Activated naive CD4-positive, alpha-beta T cell treated with anti-CD3 and anti-CD28 coated beads, Interleukin-2, amount 10 ng/mL, durations not matched to agents 7 days and 5 days (primary cell): ENCODE data around the gene CHCHD10.

Experiments
- CTCF ChIA-PET: fragments of 350-600 bp; sonication (Branson Sonifier 250); formaldehyde crosslinking; loops from one replicate; lab custom pipeline; 2021; ENCODE audit warnings: antibody characterized with exemption; lab: Charles Lee
- DNase-seq: peaks from one replicate; pipeline ENCODE4 v3.0.0-alpha.2; 2020
- H3K27ac Mint-ChIP-seq: one replicate; pipeline ENCODE4 v1.8.0; 2021; ENCODE audit warnings: mild to moderate bottlenecking, moderate library complexity, mixed read lengths
- H3K27me3 Mint-ChIP-seq: one replicate; pipeline ENCODE4 v1.8.0; 2021; ENCODE audit warnings: mild to moderate bottlenecking, mixed read lengths
- H3K36me3 Mint-ChIP-seq: one replicate; pipeline ENCODE4 v1.8.0; 2021; ENCODE audit warnings: mixed read lengths
- H3K4me1 Mint-ChIP-seq: one replicate; pipeline ENCODE4 v1.8.0; 2021; ENCODE audit warnings: mixed read lengths
- H3K4me3 Mint-ChIP-seq: one replicate; pipeline ENCODE4 v1.8.0; 2021; ENCODE audit warnings: mild to moderate bottlenecking, moderate library complexity, mixed read lengths
- H3K9me3 Mint-ChIP-seq: one replicate; pipeline ENCODE4 v1.8.0; 2021; ENCODE audit warnings: mixed read lengths

The CHCHD10 gene

DNA sequence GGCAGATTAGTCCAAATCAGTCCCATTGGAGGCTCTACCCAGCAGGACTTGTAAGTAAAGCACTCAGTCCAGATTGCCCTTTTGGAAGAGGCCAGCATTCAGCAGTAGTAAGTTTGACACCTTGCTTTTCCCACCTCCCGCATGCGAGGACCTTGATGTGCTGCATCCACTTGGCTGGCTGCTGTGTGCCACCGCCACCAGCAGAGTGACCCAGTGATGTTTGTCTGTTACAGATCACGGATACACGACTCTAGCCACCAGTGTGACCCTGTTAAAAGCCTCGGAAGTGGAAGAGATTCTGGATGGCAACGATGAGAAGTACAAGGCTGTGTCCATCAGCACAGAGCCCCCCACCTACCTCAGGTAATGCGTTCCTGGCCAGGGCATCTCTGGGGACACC lies 25.6 kb upstream of the CHCHD10 start:
- CTCF ChIA-PET = no interaction called here
- no peak overlapping the region for H3K4me3 Mint-ChIP-seq
- DNase-seq = no peak
- no peaks in the 10 kb centered on the region for H3K9me3 Mint-ChIP-seq
- no peak overlapping the region for H3K27ac Mint-ChIP-seq
- H3K4me1 Mint-ChIP-seq = peaks cover 25% of the 10 kb centered on the region
- H3K27me3 Mint-ChIP-seq = no peaks in the 10 kb centered on the region
- H3K36me3 Mint-ChIP-seq = peaks cover 35% of the 10 kb centered on the region

DNA sequence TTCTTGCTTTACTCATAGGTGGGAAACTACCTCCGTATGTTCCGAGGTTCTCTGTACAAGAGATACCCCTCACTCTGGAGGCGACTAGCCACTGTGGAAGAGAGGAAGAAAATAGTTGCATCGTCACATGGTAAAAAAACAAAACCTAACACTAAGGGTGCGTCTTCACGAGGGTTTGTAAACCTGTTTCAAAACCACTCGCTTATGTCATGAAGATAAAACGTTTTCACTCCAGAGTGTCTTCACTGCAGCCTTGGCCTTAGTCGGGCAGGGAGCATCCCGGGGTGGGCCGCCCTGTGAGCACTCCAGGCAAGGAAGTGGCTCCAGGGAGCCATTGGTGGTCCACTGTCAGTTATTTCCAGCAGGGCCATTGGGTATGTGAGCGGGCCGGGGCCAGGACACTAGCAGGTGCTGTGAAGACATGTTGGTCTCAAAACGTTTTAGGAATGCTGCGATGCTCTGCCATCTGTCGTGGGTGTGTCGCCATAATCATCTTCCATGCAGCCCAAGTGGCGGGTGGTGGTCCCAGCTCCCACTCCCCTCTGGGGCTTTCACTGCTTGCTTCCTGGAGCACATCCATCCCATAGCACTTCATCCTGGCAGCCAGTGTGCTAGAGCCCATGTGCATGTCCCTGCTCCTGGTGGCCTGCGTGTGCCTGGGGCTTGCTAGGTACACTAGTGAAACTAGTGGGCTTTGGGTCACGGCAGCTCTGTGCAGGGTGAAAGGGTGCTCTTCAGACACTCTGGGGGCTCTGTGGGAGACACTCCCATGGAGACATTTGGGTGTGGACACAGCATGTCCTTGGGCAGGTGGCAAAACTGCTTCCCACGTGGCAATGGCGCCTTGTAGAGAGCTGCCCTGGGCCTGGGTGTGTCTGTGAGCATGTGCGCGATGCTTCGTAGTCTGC lies 24.2 kb upstream of the CHCHD10 start:
- Mint-ChIP-seq H3K4me1 (peaks cover 34% of the 10 kb centered on the region), H3K4me3 (no peak overlapping the region), H3K27ac (peak overlapping the region; percentile 13), H3K27me3 (no peaks in the 10 kb centered on the region), H3K36me3 (peaks cover 31% of the 10 kb centered on the region), H3K9me3 (no peaks in the 10 kb centered on the region)
- no peak for DNase-seq
- CTCF ChIA-PET = interaction anchor here (0.9 to 1.7 kb wide), 2 partner anchors 14 to 20 kb away, joined by 3 to 5 read pairs; partner anchors contain the start of gene MMP11

GRCh38 chr22:23790819-23791737 lies 23.3 kb upstream of the CHCHD10 start:
- no peak overlapping the region for H3K4me3 Mint-ChIP-seq
- H3K9me3 Mint-ChIP-seq = no peaks in the 10 kb centered on the region
- CTCF ChIA-PET = interaction anchor here (1.7 kb wide), 1 partner anchor 19 kb away, joined by 5 read pairs; the partner anchor contains the start of gene MMP11
- peaks cover 24% of the 10 kb centered on the region for H3K36me3 Mint-ChIP-seq
- no peaks in the 10 kb centered on the region for H3K27me3 Mint-ChIP-seq
- H3K4me1 Mint-ChIP-seq = peaks cover 41% of the 10 kb centered on the region
- H3K27ac Mint-ChIP-seq = no peak overlapping the region
- no peak for DNase-seq

DNA sequence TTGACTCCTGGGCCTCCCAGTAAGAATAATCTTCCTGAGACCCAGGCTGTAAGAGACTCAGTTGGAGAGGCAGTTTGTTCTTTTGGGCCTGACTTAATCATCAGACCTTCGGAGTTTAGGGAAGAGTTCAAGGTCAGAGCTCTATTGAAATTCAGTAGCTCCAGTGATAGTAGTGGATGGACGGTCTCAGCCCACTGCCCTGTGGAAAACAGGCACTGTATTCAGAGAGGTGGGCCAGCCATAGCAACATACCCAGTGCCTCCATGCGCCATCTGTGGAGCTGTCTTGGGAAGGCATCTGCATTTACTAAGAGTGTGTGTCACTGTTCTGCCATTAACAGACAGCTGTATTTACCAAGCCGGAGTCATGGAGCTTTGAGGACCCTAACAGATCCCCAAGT lies 21.9 kb upstream of the CHCHD10 start:
- CTCF ChIA-PET = interaction anchor here (0.9 kb wide), 1 partner anchor 22 kb away, joined by 3 read pairs; the partner anchor contains the start of gene CHCHD10
- H3K36me3 Mint-ChIP-seq = peaks cover 21% of the 10 kb centered on the region
- H3K27me3 Mint-ChIP-seq = no peaks in the 10 kb centered on the region
- peaks cover 46% of the 10 kb centered on the region for H3K4me1 Mint-ChIP-seq
- no peak overlapping the region for H3K4me3 Mint-ChIP-seq
- H3K27ac Mint-ChIP-seq = no peak overlapping the region
- no peak for DNase-seq
- H3K9me3 Mint-ChIP-seq = no peaks in the 10 kb centered on the region

- Mint-ChIP-seq H3K27ac (no peak overlapping the region), H3K9me3 (no peaks in the 10 kb centered on the region), H3K36me3 (peaks cover 21% of the 10 kb centered on the region), H3K4me3 (no peak overlapping the region), H3K27me3 (no peaks in the 10 kb centered on the region), H3K4me1 (peaks cover 51% of the 10 kb centered on the region)
- CTCF ChIA-PET = interaction anchor here (0.9 kb wide), 1 partner anchor 21 kb away, joined by 3 read pairs; the partner anchor contains the start of gene CHCHD10
- DNase-seq = no peak
These were observed 21.3 kb upstream of the CHCHD10 start for GRCh38 chr22:23789121-23789520.

DNA sequence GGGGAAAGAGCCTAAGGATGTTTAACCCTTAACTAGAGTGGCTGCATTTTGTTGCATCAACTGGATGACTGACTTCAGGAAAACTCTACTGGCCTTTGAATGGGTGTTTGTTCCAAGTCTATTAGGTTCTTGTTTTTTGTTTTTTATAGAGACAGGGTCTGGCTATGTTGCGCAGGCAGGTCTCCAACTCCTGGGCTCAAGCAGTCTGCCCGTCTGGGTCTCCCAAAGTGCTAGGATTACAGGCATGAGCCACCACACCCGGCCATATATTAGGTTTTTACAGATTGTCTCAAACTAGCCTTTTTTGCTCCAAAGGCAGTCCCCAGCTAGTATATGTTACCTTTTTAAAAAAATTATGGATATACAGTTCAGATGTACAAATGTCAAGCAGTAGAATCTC lies 20.1 kb upstream of the CHCHD10 start:
- Mint-ChIP-seq H3K27me3 (no peaks in the 10 kb centered on the region), H3K4me1 (peaks cover 53% of the 10 kb centered on the region), H3K9me3 (no peaks in the 10 kb centered on the region), H3K27ac (peak overlapping the region; percentile 96), H3K36me3 (peaks cover 14% of the 10 kb centered on the region), H3K4me3 (peak overlapping the region; percentile 89)
- no peak for DNase-seq
- CTCF ChIA-PET = interaction anchor here (0.6 kb wide), 2 partner anchors 19 to 59 kb away, joined by 3 read pairs; no protein-coding TSS in a partner anchor

- peaks cover 13% of the 10 kb centered on the region for H3K36me3 Mint-ChIP-seq
- no peak for DNase-seq
- peak overlapping the region; percentile 96 for H3K27ac Mint-ChIP-seq
- no peaks in the 10 kb centered on the region for H3K9me3 Mint-ChIP-seq
- H3K4me1 Mint-ChIP-seq = peaks cover 50% of the 10 kb centered on the region
- no peaks in the 10 kb centered on the region for H3K27me3 Mint-ChIP-seq
- CTCF ChIA-PET = interaction anchor here (0.6 to 1.5 kb wide), 2 partner anchors 19 to 51 kb away, joined by 3 read pairs; partner anchors contain the start of gene DERL3
- H3K4me3 Mint-ChIP-seq = peak overlapping the region; percentile 89
These were observed 19.8 kb upstream of the CHCHD10 start for GRCh38 chr22:23787600-23787896.

DNA sequence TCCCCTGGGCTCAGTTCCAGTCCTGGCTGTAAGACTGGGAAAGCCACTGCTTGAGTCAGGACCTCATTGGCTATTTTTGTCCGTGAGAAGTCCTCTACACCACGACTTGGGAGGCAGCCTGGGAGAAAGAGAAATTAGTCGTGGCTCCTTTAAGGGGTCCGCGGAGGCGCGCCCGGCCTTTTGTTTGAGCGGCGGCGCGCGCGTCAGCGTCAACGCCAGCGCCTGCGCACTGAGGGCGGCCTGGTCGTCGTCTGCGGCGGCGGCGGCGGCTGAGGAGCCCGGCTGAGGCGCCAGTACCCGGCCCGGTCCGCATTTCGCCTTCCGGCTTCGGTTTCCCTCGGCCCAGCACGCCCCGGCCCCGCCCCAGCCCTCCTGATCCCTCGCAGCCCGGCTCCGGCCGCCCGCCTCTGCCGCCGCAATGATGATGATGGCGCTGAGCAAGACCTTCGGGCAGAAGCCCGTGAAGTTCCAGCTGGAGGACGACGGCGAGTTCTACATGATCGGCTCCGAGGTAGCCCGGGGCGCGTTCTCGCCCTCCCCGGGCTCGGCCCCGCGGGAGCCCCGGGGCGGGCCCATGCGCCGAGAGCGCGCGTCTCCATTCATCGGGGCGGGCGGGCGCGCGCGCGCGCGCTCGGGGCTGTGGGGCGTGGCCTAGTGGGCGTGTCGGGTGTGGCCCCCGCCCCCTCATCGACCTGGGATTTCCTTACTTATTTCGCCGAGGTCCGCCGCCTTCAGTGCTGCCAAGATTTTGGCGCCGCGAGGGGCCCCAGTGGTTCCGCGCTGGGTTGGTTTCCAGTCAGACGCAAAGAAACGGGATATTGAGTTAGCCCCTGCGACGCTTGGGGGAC lies 19.2 kb upstream of the CHCHD10 start, which contains the start of gene SMARCB1:
SMARCB1 (plus strand) TSS at position 215 of the 848 bp plus-strand sequence; CDS start at position 419, 204 bp downstream.
- H3K27me3 Mint-ChIP-seq = no peaks in the 10 kb centered on the region
- peaks cover 45% of the 10 kb centered on the region for H3K4me1 Mint-ChIP-seq
- peak within 1 kb of the TSS; percentile 96 for H3K27ac Mint-ChIP-seq
- peak within 1 kb of the TSS; percentile 89 for H3K4me3 Mint-ChIP-seq
- no peaks in the 10 kb centered on the region for H3K9me3 Mint-ChIP-seq
- DNase-seq = peak; percentile 90
- CTCF ChIA-PET = interaction anchor here (1.2 to 1.5 kb wide), 3 partner anchors 9 to 51 kb away, joined by 3 to 4 read pairs (median 3); partner anchors contain the start of gene DERL3
- H3K36me3 Mint-ChIP-seq = peaks cover 8% of the 10 kb centered on the region

DNA sequence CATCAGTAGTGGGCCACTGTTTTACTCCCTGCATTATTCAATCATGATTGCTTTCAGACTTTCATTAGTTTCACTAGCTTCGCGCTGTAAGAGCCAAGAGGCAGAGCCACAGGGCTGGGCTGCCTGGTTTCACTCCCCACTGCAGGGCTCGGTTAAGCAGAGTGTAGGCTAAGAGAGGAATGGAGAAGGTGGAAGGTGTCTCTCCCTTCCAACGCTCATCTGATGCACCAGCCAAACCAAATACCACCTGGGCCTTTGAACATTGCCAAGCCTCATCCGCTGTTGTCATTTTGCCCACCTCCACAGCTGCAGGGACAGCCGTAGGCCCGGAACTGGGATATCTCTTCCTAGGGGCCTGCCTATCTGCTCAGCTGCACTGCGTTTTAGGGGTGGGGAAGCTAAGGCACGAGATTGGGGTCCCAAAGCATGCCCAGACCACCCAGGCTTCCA lies 18.5 kb upstream of the CHCHD10 start:
- Mint-ChIP-seq H3K9me3 (no peaks in the 10 kb centered on the region), H3K27me3 (peaks cover 6% of the 10 kb centered on the region)
- CTCF ChIA-PET = interaction anchor here (0.7 to 1.5 kb wide), 5 partner anchors 8 to 107 kb away, joined by 3 to 7 read pairs (median 3); partner anchors contain the start of gene DERL3

DNA sequence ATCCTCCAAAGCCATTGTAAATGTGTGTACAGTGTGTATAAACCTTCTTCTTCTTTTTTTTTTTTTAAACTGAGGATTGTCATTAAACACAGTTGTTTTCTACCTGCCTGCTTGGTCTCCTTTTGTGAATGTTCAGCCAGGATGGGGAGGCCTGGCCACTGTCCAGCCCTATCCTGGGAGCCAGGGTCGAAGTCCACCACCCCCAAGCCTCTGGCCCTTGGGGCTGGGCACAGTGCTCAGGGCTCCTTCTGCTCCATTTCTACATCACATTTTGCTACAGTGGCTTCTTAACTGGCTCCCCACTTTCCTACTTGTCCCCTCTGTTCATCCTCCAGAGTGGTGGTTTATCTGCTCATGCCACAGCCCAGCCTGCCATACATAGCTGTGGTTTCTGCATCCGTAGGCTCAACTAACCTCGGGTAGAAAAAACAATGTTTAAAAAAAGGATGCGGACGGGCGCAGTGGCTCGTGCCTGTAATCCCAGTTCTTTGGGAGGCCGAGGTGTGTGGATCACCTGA lies 16.5 kb upstream of the CHCHD10 start:
- Mint-ChIP-seq H3K4me1 (peaks cover 36% of the 10 kb centered on the region), H3K27ac (peak overlapping the region; percentile 50), H3K4me3 (no peak overlapping the region), H3K9me3 (no peaks in the 10 kb centered on the region), H3K36me3 (peaks cover 2% of the 10 kb centered on the region), H3K27me3 (peaks cover 6% of the 10 kb centered on the region)
- CTCF ChIA-PET = no interaction called here
- peak; percentile 50 for DNase-seq

More for the DNA sequence above, 18.5 kb upstream of the CHCHD10 start:
- Mint-ChIP-seq H3K36me3 (peaks cover 8% of the 10 kb centered on the region), H3K4me1 (peaks cover 43% of the 10 kb centered on the region), H3K27ac (peak overlapping the region; percentile 96), H3K4me3 (peak overlapping the region; percentile 89)
- DNase-seq = peak; percentile 46

DNA sequence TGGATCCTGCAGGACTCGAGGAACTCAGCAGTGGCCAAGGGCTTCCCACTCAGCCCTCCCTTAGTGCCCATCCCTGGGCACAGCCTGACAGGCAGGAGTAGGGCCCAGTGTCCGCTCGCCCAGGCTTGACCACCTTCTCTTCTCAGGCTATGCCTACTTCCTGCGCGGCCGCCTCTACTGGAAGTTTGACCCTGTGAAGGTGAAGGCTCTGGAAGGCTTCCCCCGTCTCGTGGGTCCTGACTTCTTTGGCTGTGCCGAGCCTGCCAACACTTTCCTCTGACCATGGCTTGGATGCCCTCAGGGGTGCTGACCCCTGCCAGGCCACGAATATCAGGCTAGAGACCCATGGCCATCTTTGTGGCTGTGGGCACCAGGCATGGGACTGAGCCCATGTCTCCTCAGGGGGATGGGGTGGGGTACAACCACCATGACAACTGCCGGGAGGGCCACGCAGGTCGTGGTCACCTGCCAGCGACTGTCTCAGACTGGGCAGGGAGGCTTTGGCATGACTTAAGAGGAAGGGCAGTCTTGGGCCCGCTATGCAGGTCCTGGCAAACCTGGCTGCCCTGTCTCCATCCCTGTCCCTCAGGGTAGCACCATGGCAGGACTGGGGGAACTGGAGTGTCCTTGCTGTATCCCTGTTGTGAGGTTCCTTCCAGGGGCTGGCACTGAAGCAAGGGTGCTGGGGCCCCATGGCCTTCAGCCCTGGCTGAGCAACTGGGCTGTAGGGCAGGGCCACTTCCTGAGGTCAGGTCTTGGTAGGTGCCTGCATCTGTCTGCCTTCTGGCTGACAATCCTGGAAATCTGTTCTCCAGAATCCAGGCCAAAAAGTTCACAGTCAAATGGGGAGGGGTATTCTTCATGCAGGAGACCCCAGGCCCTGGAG lies 15.7 kb upstream of the CHCHD10 start:
- no peak for DNase-seq
- H3K27ac Mint-ChIP-seq = no peak overlapping the region
- no peaks in the 10 kb centered on the region for H3K9me3 Mint-ChIP-seq
- H3K4me3 Mint-ChIP-seq = no peak overlapping the region
- H3K4me1 Mint-ChIP-seq = peaks cover 32% of the 10 kb centered on the region
- peaks cover 6% of the 10 kb centered on the region for H3K27me3 Mint-ChIP-seq
- no peaks in the 10 kb centered on the region for H3K36me3 Mint-ChIP-seq
- CTCF ChIA-PET = no interaction called here

GRCh38 chr22:23782703-23783102 lies 14.9 kb upstream of the CHCHD10 start:
- CTCF ChIA-PET = no interaction called here
- no peak overlapping the region for H3K27ac Mint-ChIP-seq
- no peaks in the 10 kb centered on the region for H3K9me3 Mint-ChIP-seq
- H3K36me3 Mint-ChIP-seq = no peaks in the 10 kb centered on the region
- no peak for DNase-seq
- no peak overlapping the region for H3K4me3 Mint-ChIP-seq
- H3K4me1 Mint-ChIP-seq = peaks cover 25% of the 10 kb centered on the region
- H3K27me3 Mint-ChIP-seq = peaks cover 6% of the 10 kb centered on the region
